ENCODE data around the gene MGME1. TPM values are rescaled to one million over a fixed set of nuclear protein-coding genes. Genes with fewer than 3 reads are reported as not detected.
"Not testable (repeated sequence)": the region's sequence is repeated elsewhere in the genome, so short reads cannot be mapped to it uniquely, and the experiment has no call there.

The MGME1 gene
- total RNA-seq, 1 donor from 2014 or later, result 3.9 TPM

- DNase-seq (ENCODE audit: low spot score), result no peak
Observed at GRCh38 chr20:18019068-18019467, 50.2 kb downstream of the MGME1 start.

- DNase-seq (ENCODE audit: low spot score), result no peak
Observed at GRCh38 chr20:18020931-18021330, 52.1 kb downstream of the MGME1 start.

- no peak for DNase-seq (ENCODE audit: low spot score)
Observed at GRCh38 chr20:18024606-18025127, 55.8 kb downstream of the MGME1 start.

GRCh38 chr20:18027011-18027410, 58.2 kb downstream of the MGME1 start:
- DNase-seq (ENCODE audit: low spot score), result not testable (repeated sequence)

- DNase-seq (ENCODE audit: low spot score), result no peak
Observed at GRCh38 chr20:18030020-18030419, 61.2 kb downstream of the MGME1 start.

- no peak for DNase-seq (ENCODE audit: low spot score)
Observed at GRCh38 chr20:18031050-18031449, 62.2 kb downstream of the MGME1 start.

- no peak for DNase-seq (ENCODE audit: low spot score)
Observed at GRCh38 chr20:18031888-18032509, 63.2 kb downstream of the MGME1 start.

GRCh38 chr20:18032977-18033892, 64.4 kb downstream of the MGME1 start:
- no peak for DNase-seq (ENCODE audit: low spot score)

- no peak for DNase-seq (ENCODE audit: low spot score)
Observed at GRCh38 chr20:18034039-18034438, 65.2 kb downstream of the MGME1 start.

- DNase-seq (ENCODE audit: low spot score), result no peak
Observed at GRCh38 chr20:18039063-18039462, 70.2 kb downstream of the MGME1 start.

Other genes with a start within 250 kb of the MGME1 start
- gene SNX5, start 224 bp upstream of the MGME1 start, total RNA-seq (ENCODE audit: insufficient read depth, low replicate concordance), result 118 TPM
- gene OVOL2, start 88.9 kb downstream of the MGME1 start, total RNA-seq (ENCODE audit: insufficient read depth, low replicate concordance), result not detected
- 9.4 TPM for gene KAT14, start 168.8 kb downstream of the MGME1 start, total RNA-seq (ENCODE audit: insufficient read depth, low replicate concordance)
- gene PET117, start 168.8 kb downstream of the MGME1 start, total RNA-seq (ENCODE audit: insufficient read depth, low replicate concordance), result 12.3 TPM